IPS-18a (cell line): Measurements from ENCODE around the gene NFKBIB.
A peak's percentile ranks its signal among the peaks of the same experiment; 100 is the strongest.
"Not testable (repeated sequence)": the region's sequence is repeated elsewhere in the genome, so short reads cannot be mapped to it uniquely, and the experiment has no call there.

Experiments used
- H3K27ac ChIP-seq: one replicate; pipeline ENCODE4 v1.5.1; 2013; ENCODE audit warnings: low read length
- H3K27me3 ChIP-seq: one replicate; pipeline ENCODE4 v1.6.1; 2013; ENCODE audit warnings: mild to moderate bottlenecking, low read length; ENCODE audit not compliant: control insufficient read depth, insufficient read depth
- H3K36me3 ChIP-seq: one replicate; pipeline ENCODE4 v1.6.1; 2013; ENCODE audit warnings: low read depth, low read length; ENCODE audit not compliant: control insufficient read depth
- H3K4me1 ChIP-seq: one replicate; pipeline ENCODE4 v1.6.1; 2013; ENCODE audit warnings: low read depth, low read length; ENCODE audit not compliant: control insufficient read depth
- H3K4me3 ChIP-seq: one replicate; pipeline ENCODE4 v1.5.1; 2013; ENCODE audit warnings: low read length
- H3K9ac ChIP-seq: one replicate; pipeline ENCODE4 v1.6.1; 2013; ENCODE audit warnings: mild to moderate bottlenecking, low read length, moderate library complexity
- H3K9me3 ChIP-seq: one replicate; pipeline ENCODE4 v1.6.1; 2013; ENCODE audit warnings: low read depth, low read length; ENCODE audit not compliant: control insufficient read depth

NFKBIB gene, protein sequence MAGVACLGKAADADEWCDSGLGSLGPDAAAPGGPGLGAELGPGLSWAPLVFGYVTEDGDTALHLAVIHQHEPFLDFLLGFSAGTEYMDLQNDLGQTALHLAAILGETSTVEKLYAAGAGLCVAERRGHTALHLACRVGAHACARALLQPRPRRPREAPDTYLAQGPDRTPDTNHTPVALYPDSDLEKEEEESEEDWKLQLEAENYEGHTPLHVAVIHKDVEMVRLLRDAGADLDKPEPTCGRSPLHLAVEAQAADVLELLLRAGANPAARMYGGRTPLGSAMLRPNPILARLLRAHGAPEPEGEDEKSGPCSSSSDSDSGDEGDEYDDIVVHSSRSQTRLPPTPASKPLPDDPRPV

DNA sequence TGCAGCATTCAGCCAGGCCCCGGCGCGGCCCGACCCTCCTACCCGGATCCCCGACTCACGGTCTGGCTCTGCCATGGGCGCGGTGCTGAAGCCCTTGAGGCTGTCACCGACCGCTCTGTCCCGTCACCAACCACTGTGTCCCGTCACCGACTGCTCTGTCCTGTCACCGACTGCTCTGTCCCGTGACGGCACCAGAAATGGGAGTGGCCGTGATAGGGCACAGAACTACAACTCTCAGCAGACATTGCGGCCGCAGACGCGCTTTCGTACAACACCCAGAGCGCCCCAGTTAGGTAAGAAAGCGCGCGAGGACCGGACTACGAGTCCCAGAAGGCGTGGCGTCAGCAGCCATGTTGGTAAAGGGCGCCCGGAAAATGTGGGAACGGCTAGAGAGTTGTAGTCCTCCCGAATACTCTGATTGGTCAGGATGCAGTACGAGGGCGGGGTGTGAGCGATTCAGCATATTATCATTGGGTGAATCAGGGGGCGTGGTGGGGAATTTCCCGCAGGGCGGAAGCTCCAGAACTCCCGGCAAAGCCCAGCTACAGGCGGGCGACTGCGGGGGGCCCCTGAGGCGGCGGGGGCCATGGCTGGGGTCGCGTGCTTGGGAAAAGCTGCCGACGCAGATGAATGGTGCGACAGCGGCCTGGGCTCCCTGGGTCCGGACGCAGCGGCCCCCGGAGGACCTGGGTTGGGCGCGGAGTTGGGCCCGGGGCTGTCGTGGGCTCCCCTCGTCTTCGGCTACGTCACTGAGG, at the start of gene NFKBIB, which contains the start of gene SIRT2:
NFKBIB (plus strand) TSS at position 523 of the 755 bp plus-strand sequence; CDS start at position 587, 64 bp downstream.
SIRT2 (minus strand) TSS at position 172 of the 755 bp plus-strand sequence; CDS start at position 75, 97 bp downstream.
- Histone ChIP-seq H3K9ac (peak within 1 kb of the TSS; percentile 88), H3K36me3 (no peaks in the 10 kb centered on the region), H3K4me1 (peaks cover 4% of the 10 kb centered on the region), H3K4me3 (peak within 1 kb of the TSS; percentile 95), H3K9me3 (no peaks in the 10 kb centered on the region), H3K27ac (peak within 1 kb of the TSS; percentile 86), H3K27me3 (peaks cover 10% of the 10 kb centered on the region)

DNA sequence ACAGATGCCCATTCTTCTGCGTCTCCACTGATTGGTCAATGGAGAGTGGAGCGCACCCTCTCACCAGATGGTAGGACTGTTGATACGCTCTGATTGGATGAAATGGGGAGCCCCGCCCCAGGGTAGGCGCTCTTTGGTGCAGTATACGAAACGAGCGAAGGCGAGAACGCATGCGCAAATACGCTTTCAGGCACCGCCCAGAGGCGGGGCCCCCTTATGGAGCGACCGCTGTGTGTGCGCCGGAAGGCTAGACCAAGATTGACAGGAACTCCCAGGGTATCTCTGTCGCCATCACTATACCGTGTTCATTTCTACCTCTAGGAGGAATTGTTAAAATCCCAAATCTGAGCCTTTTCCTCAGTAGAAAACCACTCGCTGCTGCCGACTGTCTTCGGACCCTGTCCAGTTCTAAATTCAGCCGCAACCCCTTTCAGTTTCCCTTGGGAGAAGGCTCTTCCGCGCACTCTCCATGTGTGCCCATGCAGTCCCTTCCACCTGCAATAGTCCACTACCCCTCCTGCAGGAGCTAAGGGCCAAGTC, 49.3 kb upstream of the NFKBIB start:
- Histone ChIP-seq H3K9ac (peak overlapping the region; percentile 34), H3K4me3 (peak overlapping the region; percentile 79), H3K27me3 (no peaks in the 10 kb centered on the region), H3K9me3 (no peaks in the 10 kb centered on the region), H3K27ac (peak overlapping the region; percentile 36), H3K4me1 (peaks cover 7% of the 10 kb centered on the region), H3K36me3 (peaks cover 23% of the 10 kb centered on the region)

DNA sequence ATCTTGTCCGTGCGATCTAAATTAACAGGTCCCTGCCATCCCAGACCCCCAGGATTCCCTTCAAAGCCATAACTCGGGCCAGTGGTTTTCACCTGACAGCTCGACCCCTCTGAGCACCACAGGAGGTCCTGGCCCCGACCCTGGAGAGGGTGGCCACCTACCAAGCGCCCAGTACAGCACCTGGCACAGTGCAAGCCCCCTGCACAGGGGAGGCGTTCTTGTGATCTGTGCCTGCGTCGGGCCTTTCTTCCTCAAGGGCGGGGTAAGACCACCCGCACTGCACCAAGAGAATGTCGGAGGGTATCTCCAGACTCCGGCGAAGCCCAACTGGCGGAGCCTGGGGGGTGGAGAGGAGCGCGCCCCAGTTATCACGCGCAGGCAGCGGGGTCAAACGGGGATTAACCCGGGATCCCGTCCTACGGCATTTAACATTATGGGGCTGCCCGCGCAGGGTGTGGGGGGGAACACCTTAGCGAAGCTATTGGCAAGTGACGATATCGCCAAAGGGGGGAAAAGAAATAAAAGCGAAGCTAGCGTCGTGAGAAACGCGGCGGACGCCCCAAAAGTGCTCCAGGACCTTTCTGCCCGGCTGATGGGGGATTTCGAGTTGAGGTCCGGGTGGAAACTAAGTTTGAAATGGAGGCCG, 48.7 kb upstream of the NFKBIB start:
- peak overlapping the region; percentile 79 for H3K4me3 ChIP-seq
- H3K9me3 ChIP-seq, result no peaks in the 10 kb centered on the region
- peaks cover 7% of the 10 kb centered on the region for H3K4me1 ChIP-seq
- H3K9ac ChIP-seq, result peak overlapping the region; percentile 34
- H3K36me3 ChIP-seq, result peaks cover 17% of the 10 kb centered on the region
- no peaks in the 10 kb centered on the region for H3K27me3 ChIP-seq
- peak overlapping the region; percentile 36 for H3K27ac ChIP-seq

DNA sequence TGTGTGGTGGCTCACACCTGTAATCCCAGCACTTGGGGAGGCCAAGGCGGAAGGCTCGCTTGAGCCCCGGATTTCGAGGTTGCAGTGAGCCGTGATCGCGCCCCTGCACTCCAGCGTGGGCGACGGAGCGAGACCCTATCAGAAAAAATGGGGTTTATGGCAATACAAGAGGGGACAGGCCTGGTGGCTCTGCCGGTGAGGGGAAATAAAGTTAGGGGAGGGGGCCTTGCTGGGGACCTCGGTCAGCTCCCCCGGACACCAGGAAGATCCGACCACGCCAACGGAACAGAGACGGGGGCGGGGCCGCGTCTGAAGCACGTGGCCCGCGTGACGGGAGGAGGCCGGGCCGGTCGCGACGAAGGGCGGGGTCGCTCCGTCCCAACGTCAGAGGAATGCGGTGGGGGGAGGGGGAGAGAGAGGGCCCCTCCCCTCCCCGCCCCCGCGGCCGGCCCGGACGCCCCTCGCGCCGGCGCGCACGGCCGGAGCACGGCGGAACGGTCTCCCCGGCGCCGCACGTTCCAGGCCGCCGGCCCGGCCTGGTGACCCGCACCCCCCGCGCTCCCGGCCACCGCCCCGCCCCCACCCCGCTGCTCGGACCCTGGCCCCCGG, 48.0 kb upstream of the NFKBIB start:
- Histone ChIP-seq H3K4me3 (peak overlapping the region; percentile 83), H3K27me3 (no peaks in the 10 kb centered on the region), H3K9ac (peak overlapping the region; percentile 34), H3K4me1 (peaks cover 7% of the 10 kb centered on the region), H3K36me3 (peaks cover 10% of the 10 kb centered on the region), H3K27ac (peak overlapping the region; percentile 36), H3K9me3 (no peaks in the 10 kb centered on the region)

DNA sequence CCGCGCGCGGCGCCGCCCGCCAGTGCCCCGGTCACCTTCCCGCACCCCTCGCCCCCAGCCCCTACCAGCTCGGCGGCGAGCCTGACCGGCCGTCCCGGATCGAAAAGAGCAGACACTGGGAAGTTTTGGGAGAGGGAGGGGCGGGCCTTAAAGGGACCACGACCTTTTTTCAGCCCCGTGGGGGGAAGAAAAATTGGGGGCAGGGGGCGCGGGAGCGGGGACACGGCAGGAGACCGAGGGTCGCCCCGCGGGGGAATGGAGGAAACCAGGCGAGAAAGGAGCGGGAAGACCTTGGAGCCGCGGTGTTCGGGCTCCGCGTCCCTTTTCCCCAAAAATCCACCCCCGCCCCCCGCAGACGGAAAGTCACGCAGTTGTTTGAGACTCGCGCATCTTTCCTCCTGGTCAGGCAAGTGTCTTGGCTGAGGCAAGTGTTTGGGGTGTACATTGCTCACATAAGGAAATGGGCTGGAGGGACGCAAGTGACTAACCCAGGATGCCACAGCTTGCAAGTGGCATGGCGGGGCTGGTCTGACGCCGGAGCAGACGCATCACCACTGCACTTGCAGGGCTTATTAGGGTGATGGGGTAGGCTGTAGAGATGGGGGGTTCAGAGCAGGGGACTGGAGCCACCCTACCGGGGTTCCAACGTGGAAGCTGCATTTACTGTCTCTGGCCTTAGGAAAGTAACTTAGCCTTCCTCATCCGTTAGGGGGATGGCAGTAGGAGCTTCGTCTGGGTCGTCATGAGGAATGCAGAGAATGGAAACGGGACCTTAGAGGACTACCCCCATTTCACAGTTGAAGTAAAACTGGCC, 47.3 kb upstream of the NFKBIB start:
- Histone ChIP-seq H3K27me3 (no peaks in the 10 kb centered on the region), H3K4me1 (peaks cover 7% of the 10 kb centered on the region), H3K9ac (peak overlapping the region; percentile 81), H3K36me3 (peaks cover 3% of the 10 kb centered on the region), H3K9me3 (no peaks in the 10 kb centered on the region), H3K27ac (peak overlapping the region; percentile 69), H3K4me3 (peak overlapping the region; percentile 83)

DNA sequence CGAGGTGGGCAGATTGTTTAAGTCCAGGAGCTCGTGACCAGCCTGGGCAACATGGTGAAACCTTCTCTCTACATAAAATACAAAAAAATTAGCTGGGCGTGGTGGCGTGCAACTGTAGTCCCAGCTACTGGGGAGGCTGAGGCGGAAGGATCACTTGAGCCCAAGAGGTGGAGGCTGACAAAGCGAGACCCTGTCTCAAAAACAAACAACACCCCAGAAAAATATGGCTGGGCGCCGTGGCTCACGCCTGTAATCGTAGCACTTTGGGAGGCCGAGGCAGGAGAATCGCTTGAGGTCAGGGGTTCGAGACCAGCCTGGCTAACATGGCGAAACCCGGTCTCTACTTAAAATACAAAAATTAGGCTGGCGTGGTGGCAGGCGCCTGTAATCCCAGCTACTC, 46.6 kb upstream of the NFKBIB start:
- Histone ChIP-seq H3K4me3 (peak overlapping the region; percentile 83), H3K4me1 (peaks cover 7% of the 10 kb centered on the region), H3K27ac (no peak overlapping the region), H3K9me3 (no peaks in the 10 kb centered on the region), H3K36me3 (no peaks in the 10 kb centered on the region), H3K9ac (peak overlapping the region; percentile 81), H3K27me3 (no peaks in the 10 kb centered on the region)

DNA sequence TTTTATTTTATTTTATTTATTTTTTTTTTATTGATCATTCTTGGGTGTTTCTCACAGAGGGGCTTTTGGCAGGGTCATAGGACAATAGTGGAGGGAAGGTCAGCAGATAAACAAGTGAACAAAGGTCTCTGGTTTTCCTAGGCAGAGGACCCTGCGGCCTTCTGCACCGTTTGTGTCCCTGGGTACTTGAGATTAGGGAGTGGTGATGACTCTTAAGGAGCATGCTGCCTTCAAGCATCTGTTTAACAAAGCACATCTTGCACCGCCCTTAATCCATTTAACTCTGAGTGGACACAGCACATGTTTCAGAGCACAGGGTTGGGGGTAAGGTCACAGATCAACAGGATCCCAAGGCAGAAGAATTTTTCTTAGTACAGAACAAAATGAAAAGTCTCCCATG, 44.8 kb upstream of the NFKBIB start:
- H3K36me3 ChIP-seq, H3K27ac ChIP-seq, H3K4me3 ChIP-seq, H3K9me3 ChIP-seq, H3K9ac ChIP-seq, H3K27me3 ChIP-seq, H3K4me1 ChIP-seq: not testable (repeated sequence)

DNA sequence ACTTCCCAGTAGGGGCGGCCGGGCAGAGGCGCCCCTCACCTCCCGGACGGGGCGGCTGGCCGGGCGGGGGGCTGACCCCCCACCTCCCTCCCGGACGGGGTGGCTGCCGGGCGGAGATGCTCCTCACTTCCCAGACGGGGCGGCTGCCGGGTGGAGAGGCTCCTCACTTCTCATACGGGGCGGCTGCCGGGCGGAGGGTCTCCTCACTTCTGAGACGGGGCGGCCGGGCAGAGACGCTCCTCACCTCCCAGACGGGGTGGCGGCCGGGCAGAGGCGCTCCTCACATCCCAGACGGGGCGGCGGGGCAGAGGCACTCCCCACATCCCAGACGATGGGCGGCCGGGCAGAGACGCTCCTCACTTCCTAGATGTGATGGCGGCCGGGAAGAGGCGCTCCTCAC, 44.0 kb upstream of the NFKBIB start:
- not testable (repeated sequence) for H3K9ac ChIP-seq, H3K27ac ChIP-seq, H3K4me3 ChIP-seq, H3K36me3 ChIP-seq, H3K4me1 ChIP-seq, H3K27me3 ChIP-seq, H3K9me3 ChIP-seq

DNA sequence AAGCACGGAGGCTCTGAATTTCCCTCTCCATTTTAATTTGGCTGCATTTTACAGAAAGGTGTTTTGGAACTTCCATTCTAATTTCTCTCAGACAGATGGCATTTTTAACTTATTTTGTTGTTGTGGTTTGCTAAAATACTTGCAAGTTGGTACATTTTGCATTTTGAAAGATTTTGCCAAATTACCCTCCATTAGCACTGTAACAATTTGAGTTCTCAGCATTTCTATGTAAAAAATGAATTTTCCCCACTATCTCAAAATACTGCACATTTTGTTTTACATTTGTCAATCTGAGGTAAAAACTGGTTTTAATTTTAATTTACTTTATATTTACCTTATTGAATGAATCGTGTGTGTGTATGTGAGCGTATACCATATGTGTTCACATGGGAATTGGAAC, 43.0 kb upstream of the NFKBIB start:
- Histone ChIP-seq H3K27ac (no peak overlapping the region), H3K9ac (no peak overlapping the region), H3K27me3 (no peaks in the 10 kb centered on the region), H3K4me1 (no peaks in the 10 kb centered on the region), H3K4me3 (no peak overlapping the region), H3K9me3 (no peaks in the 10 kb centered on the region), H3K36me3 (no peaks in the 10 kb centered on the region)

DNA sequence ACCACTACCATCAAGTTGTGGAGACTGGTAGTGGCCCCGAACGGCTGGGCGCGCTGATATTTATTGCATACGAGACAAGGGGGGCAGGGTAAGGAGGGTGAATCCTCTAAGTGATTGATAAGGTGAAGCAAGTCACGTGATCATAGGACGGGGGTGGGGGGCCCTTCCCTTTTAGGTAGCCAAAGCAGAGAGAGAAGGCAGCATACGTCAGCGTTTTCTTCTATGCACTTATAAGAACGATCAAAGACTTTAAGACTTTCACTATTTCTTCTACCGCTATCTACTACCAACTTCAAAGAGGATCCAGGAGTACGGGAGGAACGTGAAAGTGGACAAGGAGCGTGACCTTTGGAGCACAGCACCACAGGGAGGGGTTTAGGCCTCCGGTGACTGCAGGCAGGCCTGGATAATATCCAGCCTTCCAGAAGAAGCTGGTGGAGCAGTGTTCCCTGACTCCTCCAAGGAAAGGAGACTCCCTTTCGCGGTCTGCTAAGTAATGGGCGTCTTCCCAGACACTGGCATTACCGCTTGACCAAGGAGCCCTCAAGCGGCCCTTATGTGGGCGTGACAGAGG, 40.1 kb upstream of the NFKBIB start:
- H3K27me3 ChIP-seq, H3K4me1 ChIP-seq, H3K27ac ChIP-seq, H3K9ac ChIP-seq, H3K4me3 ChIP-seq, H3K36me3 ChIP-seq, H3K9me3 ChIP-seq: not testable (repeated sequence)
